Renal cortex interstitium (tissue), 11 donors: ENCODE data around the gene SPRED3. TPM values are rescaled to one million over a fixed set of nuclear protein-coding genes. Genes with fewer than 3 reads are reported as not detected.
"Not testable (repeated sequence)": the region's sequence is repeated elsewhere in the genome, so short reads cannot be mapped to it uniquely, and the experiment has no call there.

Experiments used
- DNase-seq, 11 donors: peaks; one replicate each; pipeline ENCODE4 v3.0.0-alpha.2; 2013; ENCODE audit warnings: low read depth in 9 of 11, low spot score in 4 of 11; ENCODE audit errors: extremely low read depth in 1 of 11
- polyA plus RNA-seq, 3 donors: library from polyadenylated mRNA; unstranded; fragments of 120-200 nt; gene quantifications; one replicate each; pipeline ENCODE4 v1.2.1, GENCODE V29; 2013; ENCODE audit not compliant: insufficient read length in 3 of 3

SPRED3 gene
- polyA plus RNA-seq, 3 donors = 0.80 to 1.6 (median 0.90) TPM

DNA sequence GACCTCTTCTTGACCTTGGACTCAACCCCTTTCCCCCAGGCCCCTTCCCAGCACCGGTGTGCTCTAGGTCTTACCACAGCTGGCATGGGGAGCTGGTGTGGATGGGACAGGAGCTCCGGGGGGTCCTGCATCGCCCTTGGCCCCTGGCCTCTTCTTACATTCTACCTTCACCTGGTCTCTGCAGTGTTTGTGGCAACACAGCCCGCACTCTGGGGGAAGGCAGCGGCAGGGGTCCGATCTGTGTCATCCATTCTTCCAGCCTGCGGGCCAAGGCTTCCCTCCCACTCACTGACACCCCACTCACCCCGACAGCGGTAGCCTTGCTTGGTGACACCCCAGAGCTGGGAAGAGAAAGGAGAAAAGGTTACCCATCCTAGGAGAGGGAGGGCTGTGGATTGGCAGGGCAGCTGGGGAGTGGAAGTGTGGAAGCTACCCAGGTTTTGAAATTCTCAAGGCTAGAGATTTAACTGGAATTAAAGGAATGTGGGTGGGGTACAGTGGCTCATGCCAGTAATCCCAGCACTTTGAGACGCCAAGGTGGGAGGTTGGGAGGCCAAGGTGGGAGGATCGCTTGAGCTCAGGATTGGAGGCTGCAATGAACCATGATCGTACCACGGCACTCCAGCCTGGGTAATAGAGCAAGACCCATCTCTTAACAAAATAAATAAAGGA, 22.7 kb downstream of the SPRED3 start:
- DNase-seq = no peak

DNA sequence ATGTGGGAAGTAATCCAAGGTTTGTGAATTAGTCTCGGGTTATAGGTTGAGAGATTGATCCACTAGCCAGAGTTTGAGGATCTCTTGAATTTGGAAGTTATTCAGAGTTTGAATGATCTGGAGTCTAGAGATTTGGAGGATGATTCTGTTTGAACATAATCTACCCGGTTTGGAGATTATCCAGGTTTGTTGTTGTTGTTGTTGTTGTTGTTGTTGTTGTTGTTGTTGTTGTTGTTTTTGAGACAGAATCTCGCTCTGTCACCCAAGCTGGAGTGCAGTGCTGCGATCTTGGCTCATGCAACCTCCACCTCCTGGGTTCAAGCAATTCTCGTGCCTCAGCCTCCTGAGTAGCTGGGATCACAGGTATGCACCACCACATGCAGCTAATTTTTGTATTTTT, 23.4 kb downstream of the SPRED3 start:
- not testable (repeated sequence) for DNase-seq

DNA sequence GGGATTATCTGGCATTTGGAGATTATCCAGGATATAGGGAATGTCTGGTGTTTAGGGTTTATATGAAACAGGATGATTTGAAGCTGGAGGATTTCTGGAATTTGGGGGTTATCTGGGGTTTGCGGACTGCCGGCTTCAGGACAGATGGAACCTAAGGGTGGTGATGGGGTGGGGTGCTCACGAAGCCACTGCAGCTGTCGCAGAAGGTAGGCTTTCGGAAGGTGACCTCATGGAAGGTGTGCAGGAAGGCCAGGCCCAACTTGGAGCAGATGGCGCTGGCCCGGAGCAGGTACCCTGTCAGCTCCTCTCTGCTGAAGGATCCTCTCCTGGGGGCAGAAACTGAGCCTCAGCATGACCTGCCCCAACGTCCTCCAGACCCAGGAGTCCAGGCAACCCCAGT, 24.0 kb downstream of the SPRED3 start:
- no peak for DNase-seq

GRCh38 chr19:38412961-38413360, 24.5 kb downstream of the SPRED3 start:
- DNase-seq = no peak

DNA sequence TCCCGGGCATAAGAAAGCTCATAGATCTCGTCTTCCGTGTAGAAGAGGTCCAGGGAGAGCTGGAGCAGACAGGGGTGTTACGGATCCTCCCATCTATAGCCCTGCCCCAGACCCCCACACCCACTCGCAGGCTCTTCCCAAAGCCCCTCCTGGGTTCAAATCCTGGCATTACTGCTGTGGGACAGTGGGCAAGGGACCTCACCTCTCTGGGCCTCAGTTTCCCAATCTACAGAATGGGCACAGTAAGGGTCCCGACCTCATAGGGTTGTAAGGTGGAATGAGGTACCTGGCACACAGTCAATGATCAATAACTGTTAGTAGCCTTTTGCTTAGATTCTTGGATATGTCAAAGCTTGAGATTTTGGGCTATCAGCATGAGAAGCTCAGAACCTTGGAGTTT, 24.9 kb downstream of the SPRED3 start:
- no peak for DNase-seq

DNA sequence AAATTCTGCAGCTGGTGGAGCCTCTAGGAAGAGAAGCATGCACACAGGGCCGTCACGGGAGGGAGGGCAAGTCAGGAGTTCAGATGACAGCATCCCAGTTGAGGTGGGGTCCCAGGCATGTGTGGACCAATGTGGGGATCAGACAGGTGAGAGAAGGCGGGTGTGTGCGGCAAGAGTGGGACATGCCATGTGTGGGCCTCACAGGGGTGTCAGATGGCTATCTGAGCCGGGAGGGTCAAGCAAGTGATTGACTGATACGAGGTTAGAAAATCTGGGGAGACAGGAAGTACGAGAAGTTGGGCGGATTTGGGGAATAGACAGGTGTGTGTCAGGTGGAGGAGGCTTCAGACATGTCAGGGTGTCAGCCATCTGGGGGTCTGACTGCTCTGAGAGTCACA, 28.6 kb downstream of the SPRED3 start:
- DNase-seq = no peak

GRCh38 chr19:38417544-38418506, 29.3 kb downstream of the SPRED3 start:
- peak in 1 of 11 donors; percentile 29 for DNase-seq

GRCh38 chr19:38420935-38421334, 32.4 kb downstream of the SPRED3 start:
- DNase-seq = no peak

- DNase-seq = no peak
These were observed 33.4 kb downstream of the SPRED3 start for GRCh38 chr19:38421856-38422255.

DNA sequence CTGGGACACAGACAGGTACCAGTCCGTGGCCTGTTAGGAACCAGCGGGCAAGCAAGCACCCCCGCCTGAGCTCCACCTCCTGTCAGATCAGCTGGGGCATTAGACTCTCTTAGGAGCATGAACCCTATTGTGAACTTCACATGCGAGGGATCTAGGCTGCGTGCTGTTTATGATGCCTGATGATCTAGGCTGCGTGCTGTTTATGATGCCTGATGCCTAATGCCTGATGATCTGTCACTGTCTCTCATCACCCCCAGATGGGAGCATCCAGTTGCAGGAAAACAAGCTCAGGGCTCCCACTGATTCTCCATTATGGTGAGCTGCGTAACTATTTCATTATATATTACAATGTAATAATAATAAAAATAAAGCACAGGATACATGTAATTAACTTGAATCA, 33.9 kb downstream of the SPRED3 start:
- no peak for DNase-seq

GRCh38 chr19:38424272-38424671, 35.8 kb downstream of the SPRED3 start:
- DNase-seq = no peak

DNA sequence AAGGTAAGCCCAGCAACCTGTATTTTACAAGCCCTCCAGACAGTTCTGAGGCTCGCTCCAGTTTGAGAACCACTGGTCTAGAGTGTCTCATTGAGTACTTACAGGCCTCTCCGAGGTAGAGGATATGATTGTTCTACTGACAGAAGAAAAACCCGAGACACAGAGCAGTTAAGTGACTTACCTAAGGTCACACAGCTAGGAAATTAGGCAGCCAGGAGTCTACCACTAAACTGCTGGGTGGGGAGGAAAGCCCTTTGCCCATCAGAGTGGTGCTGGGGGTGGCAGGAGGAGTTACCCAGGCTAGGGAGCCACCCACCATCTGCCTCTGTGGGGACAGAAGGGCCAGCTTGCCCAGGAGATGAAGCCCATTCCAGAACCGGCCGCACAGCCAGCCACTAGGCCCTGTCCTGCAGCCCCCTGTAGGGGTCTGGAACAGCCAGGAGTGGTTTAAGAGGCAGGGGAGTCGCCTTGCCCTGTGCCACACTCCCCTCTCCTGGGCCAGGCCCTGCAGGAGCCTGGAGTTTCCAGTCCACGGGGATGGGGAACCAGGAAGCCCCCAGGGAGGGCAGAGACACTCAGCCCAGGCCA, 36.8 kb downstream of the SPRED3 start:
- DNase-seq = no peak

GRCh38 chr19:38425810-38426466, 37.4 kb downstream of the SPRED3 start, which contains the start of gene RASGRP4:
Gene RASGRP4, minus strand, starts transcription at chr19:38426219. Its CDS starts 128 bp downstream, at chr19:38426091.
- no peak for DNase-seq

DNA sequence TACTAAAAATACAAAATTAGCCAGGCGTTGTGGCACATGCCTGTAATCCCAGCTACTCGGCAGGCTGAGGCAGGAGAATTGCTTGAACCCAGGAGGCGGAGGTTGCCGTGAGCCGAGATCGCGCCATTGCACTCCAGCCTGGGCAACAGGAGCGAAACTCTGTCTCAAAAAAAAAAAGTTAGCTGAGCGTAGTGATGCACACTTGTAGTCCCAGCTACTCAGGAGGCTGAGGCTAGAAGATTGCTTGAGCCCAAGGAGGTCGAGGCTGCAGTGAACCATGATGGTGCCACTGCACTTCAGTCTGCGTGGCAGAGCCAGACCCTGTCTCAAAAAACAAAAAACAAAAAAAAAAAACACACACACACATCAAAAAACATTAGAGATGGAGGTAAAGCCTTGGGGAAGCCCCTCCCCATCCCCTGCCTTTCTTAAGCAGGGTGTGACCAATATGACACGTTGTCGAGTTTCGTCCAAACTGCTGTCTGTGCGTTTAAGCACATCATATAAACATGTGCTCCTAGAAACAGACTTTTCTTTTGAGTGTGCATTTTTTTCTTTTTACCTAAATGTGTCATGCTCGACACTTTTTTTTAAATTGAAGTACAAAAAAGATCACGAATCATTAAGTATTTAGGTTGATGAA, 38.7 kb downstream of the SPRED3 start:
- not testable (repeated sequence) for DNase-seq

GRCh38 chr19:38429055-38429810, 40.7 kb downstream of the SPRED3 start:
- no peak for DNase-seq

- no peak for DNase-seq
These were observed 41.3 kb downstream of the SPRED3 start for GRCh38 chr19:38429811-38430156.

DNA sequence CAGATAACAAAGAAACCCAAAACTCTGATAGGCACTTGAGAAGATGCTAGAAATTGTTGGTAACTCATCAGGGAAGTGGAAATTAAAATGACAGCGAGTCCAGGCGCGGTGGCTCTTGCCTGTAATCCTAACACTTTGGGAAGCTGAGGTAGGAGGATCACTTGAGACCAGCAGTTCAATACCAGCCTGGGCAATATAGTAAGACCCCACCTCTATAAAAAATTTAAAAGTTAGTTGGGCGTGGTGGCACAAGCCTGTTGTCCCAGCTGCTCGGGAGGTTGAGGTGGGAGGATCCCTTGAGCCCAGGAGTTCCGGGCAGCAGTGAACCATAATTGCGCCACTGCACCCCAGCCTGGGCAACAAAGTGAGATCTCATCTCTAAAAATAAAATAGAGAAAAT, 42.4 kb downstream of the SPRED3 start:
- DNase-seq = no peak

DNA sequence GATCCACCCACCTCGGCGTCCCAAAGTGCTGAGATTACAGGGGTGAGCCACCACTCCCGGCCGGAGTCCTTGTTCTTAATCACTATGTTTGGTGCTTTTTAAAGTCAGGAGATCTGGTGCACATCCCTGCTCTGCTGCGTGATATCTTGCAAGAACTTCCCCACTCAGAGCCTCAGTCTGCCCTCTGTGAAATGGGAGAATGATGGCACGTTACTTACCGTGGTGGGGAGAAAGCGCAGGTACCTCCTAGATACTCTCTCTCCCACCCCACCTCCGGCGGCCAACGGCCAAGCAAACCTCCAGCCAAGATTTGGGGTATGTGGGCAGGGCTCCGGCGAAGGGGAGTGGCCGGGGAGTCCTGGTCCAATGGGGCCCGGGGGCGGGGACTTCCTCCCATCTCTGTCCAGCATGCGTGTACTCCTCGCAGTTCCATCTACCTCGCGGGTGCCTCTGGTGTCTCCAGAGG, 44.8 kb downstream of the SPRED3 start, which contains the start of gene RYR1:
RYR1 (plus strand) TSS at position 424 of the 466 bp plus-strand sequence. CDS start 139 bp downstream, outside the sequence.
- peak in 1 of 11 donors; percentile 15 for DNase-seq
